ENCODE measurements around the gene LYPD5. TPM values are rescaled to one million over a fixed set of nuclear protein-coding genes. Genes with fewer than 3 reads are reported as not detected.

The LYPD5 gene
- total and polyA plus RNA-seq, 4 donors = 2.3 to 8.5 (median 7.2) TPM

- no peak overlapping the region for H3K4me3 ChIP-seq (ENCODE audit: low read depth, low read length)
- WGBS (ENCODE audit: insufficient coverage) = 17% methylated on average over 2 of the region's 3 CpGs
- peaks cover 4% of the 10 kb centered on the region for H3K4me1 ChIP-seq (ENCODE audit: control insufficient read depth, insufficient read depth, low read length)
- no peaks in the 10 kb centered on the region for H3K27me3 ChIP-seq (ENCODE audit: control insufficient read depth, insufficient read depth, low read length)
- H3K9me3 ChIP-seq (ENCODE audit: control insufficient read depth, insufficient read depth, low read length) = no peaks in the 10 kb centered on the region
- no peaks in the 10 kb centered on the region for H3K36me3 ChIP-seq (ENCODE audit: control insufficient read depth, insufficient read depth, low read length)
- DNase-seq (ENCODE audit: low read depth in 4 of 6, low spot score in 6 of 6) = peak in 1 of 6 donors; percentile 28
- no peak overlapping the region for H3K27ac ChIP-seq (ENCODE audit: low read depth, low read length)
These were observed 13.2 kb downstream of the LYPD5 start for GRCh38 chr19:43789029-43789428.

- no peak for DNase-seq (ENCODE audit: low read depth in 4 of 6, low spot score in 6 of 6)
- Histone ChIP-seq H3K4me1 (ENCODE audit: control insufficient read depth, insufficient read depth, low read length) (peaks cover 4% of the 10 kb centered on the region), H3K9me3 (ENCODE audit: control insufficient read depth, insufficient read depth, low read length) (no peaks in the 10 kb centered on the region), H3K36me3 (ENCODE audit: control insufficient read depth, insufficient read depth, low read length) (no peaks in the 10 kb centered on the region), H3K27me3 (ENCODE audit: control insufficient read depth, insufficient read depth, low read length) (no peaks in the 10 kb centered on the region), H3K27ac (ENCODE audit: low read depth, low read length) (no peak overlapping the region), H3K4me3 (ENCODE audit: low read depth, low read length) (no peak overlapping the region)
- WGBS (ENCODE audit: insufficient coverage) = no CpG with 5 or more reads among the region's 1 CpG
These were observed 15.6 kb downstream of the LYPD5 start for GRCh38 chr19:43786665-43787064.

- H3K4me1 ChIP-seq (ENCODE audit: control insufficient read depth, insufficient read depth, low read length) = peaks cover 9% of the 10 kb centered on the region
- no peaks in the 10 kb centered on the region for H3K9me3 ChIP-seq (ENCODE audit: control insufficient read depth, insufficient read depth, low read length)
- no peaks in the 10 kb centered on the region for H3K27me3 ChIP-seq (ENCODE audit: control insufficient read depth, insufficient read depth, low read length)
- no peaks in the 10 kb centered on the region for H3K36me3 ChIP-seq (ENCODE audit: control insufficient read depth, insufficient read depth, low read length)
- H3K27ac ChIP-seq (ENCODE audit: low read depth, low read length) = no peak overlapping the region
- DNase-seq (ENCODE audit: low read depth in 4 of 6, low spot score in 6 of 6) = peak in 5 of 6 donors; percentile 30 to 81 (median 42)
- 24% methylated on average over 8 of the region's 10 CpGs for WGBS (ENCODE audit: insufficient coverage)
- no peak overlapping the region for H3K4me3 ChIP-seq (ENCODE audit: low read depth, low read length)
These were observed 17.1 kb downstream of the LYPD5 start for GRCh38 chr19:43784981-43785808.

GRCh38 chr19:43784241-43784980 lies 17.8 kb downstream of the LYPD5 start:
- Histone ChIP-seq H3K36me3 (ENCODE audit: control insufficient read depth, insufficient read depth, low read length) (no peaks in the 10 kb centered on the region), H3K9me3 (ENCODE audit: control insufficient read depth, insufficient read depth, low read length) (no peaks in the 10 kb centered on the region), H3K27ac (ENCODE audit: low read depth, low read length) (no peak overlapping the region), H3K4me3 (ENCODE audit: low read depth, low read length) (no peak overlapping the region), H3K27me3 (ENCODE audit: control insufficient read depth, insufficient read depth, low read length) (no peaks in the 10 kb centered on the region), H3K4me1 (ENCODE audit: control insufficient read depth, insufficient read depth, low read length) (peaks cover 9% of the 10 kb centered on the region)
- 83% methylated on average over 4 of the region's 4 CpGs for WGBS (ENCODE audit: insufficient coverage)
- no peak for DNase-seq (ENCODE audit: low read depth in 4 of 6, low spot score in 6 of 6)

- no peaks in the 10 kb centered on the region for H3K9me3 ChIP-seq (ENCODE audit: control insufficient read depth, insufficient read depth, low read length)
- DNase-seq (ENCODE audit: low read depth in 4 of 6, low spot score in 6 of 6) = no peak
- WGBS (ENCODE audit: insufficient coverage) = 86% methylated on average over 8 of the region's 8 CpGs
- peaks cover 10% of the 10 kb centered on the region for H3K4me1 ChIP-seq (ENCODE audit: control insufficient read depth, insufficient read depth, low read length)
- no peak overlapping the region for H3K4me3 ChIP-seq (ENCODE audit: low read depth, low read length)
- no peaks in the 10 kb centered on the region for H3K36me3 ChIP-seq (ENCODE audit: control insufficient read depth, insufficient read depth, low read length)
- no peak overlapping the region for H3K27ac ChIP-seq (ENCODE audit: low read depth, low read length)
- no peaks in the 10 kb centered on the region for H3K27me3 ChIP-seq (ENCODE audit: control insufficient read depth, insufficient read depth, low read length)
These were observed 18.6 kb downstream of the LYPD5 start for GRCh38 chr19:43783636-43784035.

- no peaks in the 10 kb centered on the region for H3K27me3 ChIP-seq (ENCODE audit: control insufficient read depth, insufficient read depth, low read length)
- no peak overlapping the region for H3K27ac ChIP-seq (ENCODE audit: low read depth, low read length)
- H3K36me3 ChIP-seq (ENCODE audit: control insufficient read depth, insufficient read depth, low read length) = no peaks in the 10 kb centered on the region
- no peak for DNase-seq (ENCODE audit: low read depth in 4 of 6, low spot score in 6 of 6)
- 81% methylated on average over 24 of the region's 24 CpGs for WGBS (ENCODE audit: insufficient coverage)
- peaks cover 17% of the 10 kb centered on the region for H3K4me1 ChIP-seq (ENCODE audit: control insufficient read depth, insufficient read depth, low read length)
- no peaks in the 10 kb centered on the region for H3K9me3 ChIP-seq (ENCODE audit: control insufficient read depth, insufficient read depth, low read length)
- no peak overlapping the region for H3K4me3 ChIP-seq (ENCODE audit: low read depth, low read length)
These were observed 19.5 kb downstream of the LYPD5 start for GRCh38 chr19:43782689-43783231.

GRCh38 chr19:43782311-43782660 lies 20.0 kb downstream of the LYPD5 start:
- no peaks in the 10 kb centered on the region for H3K9me3 ChIP-seq (ENCODE audit: control insufficient read depth, insufficient read depth, low read length)
- no peak for DNase-seq (ENCODE audit: low read depth in 4 of 6, low spot score in 6 of 6)
- H3K4me3 ChIP-seq (ENCODE audit: low read depth, low read length) = no peak overlapping the region
- 63% methylated on average over 5 of the region's 8 CpGs for WGBS (ENCODE audit: insufficient coverage)
- no peaks in the 10 kb centered on the region for H3K27me3 ChIP-seq (ENCODE audit: control insufficient read depth, insufficient read depth, low read length)
- peaks cover 22% of the 10 kb centered on the region for H3K4me1 ChIP-seq (ENCODE audit: control insufficient read depth, insufficient read depth, low read length)
- H3K27ac ChIP-seq (ENCODE audit: low read depth, low read length) = no peak overlapping the region
- H3K36me3 ChIP-seq (ENCODE audit: control insufficient read depth, insufficient read depth, low read length) = no peaks in the 10 kb centered on the region

GRCh38 chr19:43781630-43782310 lies 20.5 kb downstream of the LYPD5 start:
- no peak overlapping the region for H3K4me3 ChIP-seq (ENCODE audit: low read depth, low read length)
- H3K9me3 ChIP-seq (ENCODE audit: control insufficient read depth, insufficient read depth, low read length) = no peaks in the 10 kb centered on the region
- no peak overlapping the region for H3K27ac ChIP-seq (ENCODE audit: low read depth, low read length)
- H3K4me1 ChIP-seq (ENCODE audit: control insufficient read depth, insufficient read depth, low read length) = peaks cover 23% of the 10 kb centered on the region
- DNase-seq (ENCODE audit: low read depth in 4 of 6, low spot score in 6 of 6) = no peak
- WGBS (ENCODE audit: insufficient coverage) = 94% methylated on average over 12 of the region's 14 CpGs
- H3K36me3 ChIP-seq (ENCODE audit: control insufficient read depth, insufficient read depth, low read length) = no peaks in the 10 kb centered on the region
- H3K27me3 ChIP-seq (ENCODE audit: control insufficient read depth, insufficient read depth, low read length) = no peaks in the 10 kb centered on the region

- H3K4me3 ChIP-seq (ENCODE audit: low read depth, low read length) = no peak within 1 kb of the TSS
- WGBS (ENCODE audit: insufficient coverage) = 41% methylated on average over 15 of the region's 19 CpGs
- H3K9me3 ChIP-seq (ENCODE audit: control insufficient read depth, insufficient read depth, low read length) = no peaks in the 10 kb centered on the region
- no peaks in the 10 kb centered on the region for H3K27me3 ChIP-seq (ENCODE audit: control insufficient read depth, insufficient read depth, low read length)
- no peak within 1 kb of the TSS for H3K27ac ChIP-seq (ENCODE audit: low read depth, low read length)
- peaks cover 23% of the 10 kb centered on the region for H3K4me1 ChIP-seq (ENCODE audit: control insufficient read depth, insufficient read depth, low read length)
- no peaks in the 10 kb centered on the region for H3K36me3 ChIP-seq (ENCODE audit: control insufficient read depth, insufficient read depth, low read length)
- DNase-seq (ENCODE audit: low read depth in 4 of 6, low spot score in 6 of 6) = no peak
These were observed 21.3 kb downstream of the LYPD5 start, which contains the start of gene KCNN4 for GRCh38 chr19:43780706-43781525. TSS of gene KCNN4 (minus strand) at chr19:43780973. CDS start at chr19:43780861, 112 bp downstream.
